ENCODE measurements around the gene TYROBP.

GRCh38 chr19:35944556-35944955, 36.5 kb upstream of the TYROBP start:
- TF ChIP-seq, protein P1, sequence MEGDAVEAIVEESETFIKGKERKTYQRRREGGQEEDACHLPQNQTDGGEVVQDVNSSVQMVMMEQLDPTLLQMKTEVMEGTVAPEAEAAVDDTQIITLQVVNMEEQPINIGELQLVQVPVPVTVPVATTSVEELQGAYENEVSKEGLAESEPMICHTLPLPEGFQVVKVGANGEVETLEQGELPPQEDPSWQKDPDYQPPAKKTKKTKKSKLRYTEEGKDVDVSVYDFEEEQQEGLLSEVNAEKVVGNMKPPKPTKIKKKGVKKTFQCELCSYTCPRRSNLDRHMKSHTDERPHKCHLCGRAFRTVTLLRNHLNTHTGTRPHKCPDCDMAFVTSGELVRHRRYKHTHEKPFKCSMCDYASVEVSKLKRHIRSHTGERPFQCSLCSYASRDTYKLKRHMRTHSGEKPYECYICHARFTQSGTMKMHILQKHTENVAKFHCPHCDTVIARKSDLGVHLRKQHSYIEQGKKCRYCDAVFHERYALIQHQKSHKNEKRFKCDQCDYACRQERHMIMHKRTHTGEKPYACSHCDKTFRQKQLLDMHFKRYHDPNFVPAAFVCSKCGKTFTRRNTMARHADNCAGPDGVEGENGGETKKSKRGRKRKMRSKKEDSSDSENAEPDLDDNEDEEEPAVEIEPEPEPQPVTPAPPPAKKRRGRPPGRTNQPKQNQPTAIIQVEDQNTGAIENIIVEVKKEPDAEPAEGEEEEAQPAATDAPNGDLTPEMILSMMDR (IDR thresholded peaks at IDR 0.05), result no peak
- no peak for TF ChIP-seq POLR2A (IDR thresholded peaks at IDR 0.05)
- no peak for TF ChIP-seq EP300 (IDR thresholded peaks at IDR 0.05)
